ENCODE measurements around the gene FBN2.

GRCh38 chr5:128355961-128356360 is 182.1 kb downstream of the FBN2 start:
- no peak for TF ChIP-seq POLR2A (IDR thresholded peaks at IDR 0.05; ENCODE audit: low read length)
- no peak for TF ChIP-seq GATA1 (IDR thresholded peaks at IDR 0.05; ENCODE audit: low read depth, low read length)
